Epithelial cell of prostate (primary cell): ENCODE measurements around the gene FCRL2.

Source experiments
- DNase-seq: peaks from one replicate; pipeline ENCODE4 v3.0.0-alpha.2; 2011; ENCODE audit warnings: low read depth, low spot score
- H3K27ac ChIP-seq: fragments of 450-650 bp; 2 replicates; pipeline ENCODE4 v1.5.1; 2017; ENCODE audit warnings: mild to moderate bottlenecking

The FCRL2 gene

GRCh38 chr1:157696966-157697628, 79.8 kb downstream of the FCRL2 start:
- no peak overlapping the region for H3K27ac ChIP-seq
- DNase-seq, result no peak
